Measurements from ENCODE around the gene CYP19A1.

The CYP19A1 gene

GRCh38 chr15:51346136-51346535 lies 7.7 kb upstream of the CYP19A1 start:
- Mint-ChIP-seq H3K27me3 (ENCODE audit: low read depth, poor library complexity) (peaks cover 52% of the 10 kb centered on the region), H3K4me1 (peaks cover 12% of the 10 kb centered on the region), H3K4me3 (no peak overlapping the region), H3K9me3 (peaks cover 5% of the 10 kb centered on the region), H3K36me3 (ENCODE audit: low read depth) (no peaks in the 10 kb centered on the region), H3K27ac (no peak overlapping the region)
- no peak for DNase-seq
- TF ChIP-seq CTCF (IDR thresholded peaks at IDR 0.05), result no peak

DNA sequence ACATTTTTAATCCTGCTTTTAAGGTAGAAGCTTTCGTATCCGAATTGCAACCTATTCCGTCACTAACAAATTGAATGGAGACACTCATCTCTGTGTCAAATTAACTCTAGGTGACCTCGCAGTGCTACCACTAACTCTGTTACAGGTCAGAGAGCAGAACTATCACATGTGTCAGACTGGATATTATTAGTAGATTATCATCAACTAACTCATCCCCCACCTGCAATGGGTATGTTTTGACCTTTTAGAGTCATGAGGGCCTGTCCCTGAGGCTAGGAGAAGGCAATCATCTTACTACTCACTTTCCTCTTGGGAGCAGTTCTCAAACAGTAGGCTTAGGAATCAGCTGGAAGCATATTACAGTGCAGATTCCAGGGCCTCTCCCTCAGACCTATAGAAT lies 5.1 kb upstream of the CYP19A1 start:
- DNase-seq, result no peak
- Mint-ChIP-seq H3K4me3 (no peak overlapping the region), H3K4me1 (peaks cover 12% of the 10 kb centered on the region), H3K27ac (no peak overlapping the region), H3K27me3 (ENCODE audit: low read depth, poor library complexity) (peaks cover 79% of the 10 kb centered on the region), H3K36me3 (ENCODE audit: low read depth) (no peaks in the 10 kb centered on the region), H3K9me3 (peaks cover 9% of the 10 kb centered on the region)
- no peak for TF ChIP-seq CTCF (IDR thresholded peaks at IDR 0.05)

DNA sequence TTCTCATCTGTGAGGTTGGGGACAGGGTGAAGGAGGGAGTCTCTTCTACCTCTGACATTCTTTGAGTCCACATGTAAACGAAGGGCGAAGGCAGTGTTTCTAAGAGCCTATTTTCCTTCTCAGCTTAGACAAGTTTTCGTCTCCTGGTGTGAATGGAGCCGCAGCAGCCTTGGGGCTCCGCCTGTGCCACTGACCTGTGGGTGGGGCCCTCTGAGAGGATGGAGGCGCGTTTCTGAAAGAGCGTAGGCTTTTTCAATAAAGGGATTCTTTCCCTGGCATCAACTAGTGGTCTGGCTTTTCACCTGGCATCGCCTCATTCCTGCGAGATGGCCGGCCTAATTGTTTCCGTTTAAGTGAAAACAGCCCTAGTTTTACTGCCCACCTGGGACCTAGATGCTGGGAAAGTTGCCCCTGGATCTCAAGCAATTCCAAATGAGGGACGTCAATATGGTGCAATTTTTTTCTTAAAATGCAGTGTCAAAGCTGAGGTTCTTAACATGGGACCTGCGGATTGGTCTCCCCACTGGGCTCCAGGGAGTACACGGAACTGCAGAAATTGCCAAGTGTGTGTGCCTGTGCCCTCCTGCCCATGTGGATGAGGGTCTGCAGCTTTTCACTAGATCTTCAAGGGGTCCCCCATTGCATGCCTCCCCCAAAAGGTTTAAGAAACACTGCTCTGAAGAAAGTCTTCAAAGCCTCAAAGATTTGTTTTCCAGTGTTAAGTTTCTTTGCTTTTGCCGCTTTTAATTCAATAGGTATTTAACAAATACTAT lies 4.0 kb upstream of the CYP19A1 start:
- no peak for TF ChIP-seq CTCF (IDR thresholded peaks at IDR 0.05)
- Mint-ChIP-seq H3K27me3 (ENCODE audit: low read depth, poor library complexity) (peaks cover 80% of the 10 kb centered on the region), H3K36me3 (ENCODE audit: low read depth) (no peaks in the 10 kb centered on the region), H3K4me1 (peaks cover 12% of the 10 kb centered on the region), H3K4me3 (peak overlapping the region; percentile 74), H3K9me3 (peaks cover 6% of the 10 kb centered on the region), H3K27ac (no peak overlapping the region)
- DNase-seq, result no peak

- Mint-ChIP-seq H3K4me3 (peak within 1 kb of the TSS; percentile 74), H3K4me1 (peaks cover 12% of the 10 kb centered on the region), H3K27ac (no peak within 1 kb of the TSS), H3K27me3 (ENCODE audit: low read depth, poor library complexity) (peaks cover 73% of the 10 kb centered on the region), H3K9me3 (peaks cover 4% of the 10 kb centered on the region), H3K36me3 (ENCODE audit: low read depth) (no peaks in the 10 kb centered on the region)
- peak; percentile 68 for DNase-seq
- TF ChIP-seq CTCF (IDR thresholded peaks at IDR 0.05), result no peak
Observed at GRCh38 chr15:51341366-51342226, 3.2 kb upstream of the CYP19A1 start, which contains the start of gene GLDN. Gene GLDN, plus strand, starts transcription at chr15:51341655. Its CDS starts 30 bp downstream, at chr15:51341685.

DNA sequence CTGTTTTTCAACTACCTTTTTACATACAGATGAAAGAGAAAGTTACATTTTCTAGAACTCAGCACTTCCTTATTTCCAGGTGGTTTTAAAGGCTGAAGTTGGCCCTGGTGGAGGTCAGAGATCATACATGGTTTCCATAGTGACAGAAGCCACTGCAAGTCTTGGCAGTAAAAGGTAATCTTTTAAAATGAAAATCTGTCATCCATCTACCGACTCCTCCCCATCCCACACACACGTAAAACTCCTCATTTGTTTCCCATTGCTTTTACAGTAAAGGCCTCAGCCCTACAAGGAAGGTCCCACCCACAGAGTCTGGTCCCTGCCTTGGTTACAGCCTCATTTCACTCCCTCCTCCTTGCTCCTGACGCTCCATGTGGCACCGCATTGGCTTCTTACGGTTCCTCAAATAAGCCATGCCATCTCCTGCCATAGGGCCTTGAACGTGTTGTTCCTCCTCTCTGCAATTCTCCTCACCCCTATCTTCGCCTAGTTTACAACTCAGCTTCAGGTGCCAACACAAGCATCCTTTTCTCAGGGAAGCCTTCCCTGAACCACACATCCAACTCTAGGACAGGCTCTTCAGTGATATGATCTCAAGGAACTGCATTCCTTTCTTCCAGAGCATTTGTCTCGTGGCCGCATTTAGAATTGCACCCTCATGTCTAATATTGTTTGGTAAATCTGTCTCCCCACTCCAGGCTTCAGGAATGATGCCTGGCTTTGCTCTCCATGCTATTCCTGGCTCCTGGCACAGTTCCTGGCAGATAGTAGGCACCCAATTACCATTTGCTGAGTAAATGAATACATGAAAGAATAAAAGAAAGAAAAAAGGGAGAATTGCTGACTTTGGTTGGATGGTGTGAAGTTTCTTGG lies 2.6 kb downstream of the CYP19A1 start:
- H3K27me3 Mint-ChIP-seq (ENCODE audit: low read depth, poor library complexity), result peaks cover 33% of the 10 kb centered on the region
- DNase-seq, result no peak
- no peak for TF ChIP-seq CTCF (IDR thresholded peaks at IDR 0.05)
- H3K9me3 Mint-ChIP-seq, result peaks cover 4% of the 10 kb centered on the region
- H3K36me3 Mint-ChIP-seq (ENCODE audit: low read depth), result no peaks in the 10 kb centered on the region
- no peak overlapping the region for H3K4me3 Mint-ChIP-seq
- H3K27ac Mint-ChIP-seq, result peak overlapping the region; percentile 46
- H3K4me1 Mint-ChIP-seq, result peaks cover 3% of the 10 kb centered on the region
